ENCODE results near the gene LILRA6.
A peak's percentile ranks its signal among the peaks of the same experiment; 100 is the strongest.
"Not testable (repeated sequence)": the region's sequence is repeated elsewhere in the genome, so short reads cannot be mapped to it uniquely, and the experiment has no call there.

LILRA6 gene

DNA sequence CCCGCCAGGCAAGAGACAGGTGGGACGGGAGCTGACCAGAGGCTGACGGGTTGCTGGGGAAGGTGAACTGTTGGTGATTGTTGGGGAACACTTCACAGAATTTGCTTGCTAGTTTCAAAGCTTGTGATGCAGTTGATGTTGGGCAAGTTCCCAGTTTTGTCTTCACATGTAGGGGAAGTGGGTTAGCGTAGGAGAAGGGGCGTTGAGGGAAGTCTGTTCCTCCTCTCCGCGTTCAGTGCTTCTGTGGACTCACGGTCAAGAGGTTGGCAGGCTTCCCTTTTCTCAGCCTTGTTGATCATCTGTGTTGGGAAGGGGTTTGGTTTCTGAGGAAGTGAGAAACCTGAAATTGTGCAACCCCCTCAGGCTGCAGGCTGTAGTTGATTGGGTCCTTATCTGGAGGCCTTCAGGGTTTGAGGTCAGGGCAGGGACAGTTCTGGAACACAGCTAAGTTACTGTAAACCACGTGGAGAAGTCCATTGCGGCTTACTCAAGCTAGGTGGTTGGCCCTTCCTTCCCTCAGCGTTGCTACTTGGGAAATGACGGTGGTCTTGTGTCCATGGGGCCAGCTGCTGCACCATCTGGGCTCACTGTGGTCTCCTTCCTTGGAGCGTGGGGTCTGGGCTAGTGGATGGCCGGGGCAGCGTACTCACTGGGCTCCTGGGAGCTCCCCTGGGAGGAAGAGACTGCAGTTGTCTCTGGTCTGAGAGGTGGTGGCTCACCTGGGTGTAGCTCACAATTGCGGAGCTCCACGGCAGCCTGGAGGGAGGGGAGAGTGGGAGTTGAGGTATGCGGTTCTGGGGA lies 34.4 kb downstream of the LILRA6 start:
- no peak for DNase-seq (ENCODE audit: low read depth, low spot score)

DNA sequence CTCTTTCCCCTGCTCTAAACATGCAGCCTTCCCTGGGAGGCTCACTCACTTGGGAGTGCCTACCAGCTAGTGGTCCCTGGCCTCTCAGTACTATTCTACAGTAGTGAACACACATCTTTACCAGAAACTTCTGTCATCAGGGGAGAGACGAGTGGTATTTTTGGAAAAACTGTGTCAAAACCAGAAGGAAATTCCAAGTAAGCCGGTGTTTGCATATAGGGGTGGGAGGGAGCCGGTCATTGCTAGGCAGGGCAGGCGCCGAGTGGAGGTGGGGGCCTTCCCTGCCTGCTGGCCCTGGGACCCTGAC lies 35.0 kb downstream of the LILRA6 start:
- DNase-seq (ENCODE audit: low read depth, low spot score), result no peak

DNA sequence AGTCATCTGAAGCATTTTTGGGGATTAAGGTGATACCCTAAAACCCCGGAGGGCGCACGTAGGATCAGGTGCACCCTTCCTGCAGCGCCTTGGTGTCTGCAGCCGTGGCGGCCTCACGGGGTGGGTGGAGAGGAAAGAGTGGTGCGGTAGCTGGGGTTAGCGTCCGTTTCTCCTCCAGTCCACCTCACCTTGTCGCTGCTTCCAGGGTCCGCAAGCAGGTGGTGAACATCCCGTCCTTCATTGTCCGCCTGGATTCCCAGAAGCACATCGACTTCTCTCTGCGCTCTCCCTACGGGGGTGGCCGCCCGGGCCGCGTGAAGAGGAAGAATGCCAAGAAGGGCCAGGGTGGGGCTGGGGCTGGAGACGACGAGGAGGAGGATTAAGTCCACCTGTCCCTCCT lies 35.4 kb downstream of the LILRA6 start:
- not testable (repeated sequence) for DNase-seq (ENCODE audit: low read depth, low spot score)

DNA sequence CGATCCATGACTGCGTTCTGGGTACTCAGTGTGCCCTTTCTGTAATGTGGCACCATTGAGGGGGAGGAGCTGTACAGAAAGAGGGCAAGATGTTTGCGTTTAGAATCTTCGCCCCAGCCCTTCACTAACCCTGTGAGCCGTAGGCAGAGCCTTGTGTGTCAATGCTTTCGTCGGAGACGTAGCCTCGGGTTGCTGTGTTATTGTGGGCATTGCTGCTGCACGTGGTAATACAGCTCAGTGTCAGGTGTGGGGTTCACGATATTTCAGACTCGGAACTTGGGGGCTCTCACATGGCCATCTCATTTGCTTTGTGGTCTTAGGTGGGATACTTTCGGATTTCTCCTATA lies 35.8 kb downstream of the LILRA6 start:
- DNase-seq (ENCODE audit: low read depth, low spot score), result no peak

DNA sequence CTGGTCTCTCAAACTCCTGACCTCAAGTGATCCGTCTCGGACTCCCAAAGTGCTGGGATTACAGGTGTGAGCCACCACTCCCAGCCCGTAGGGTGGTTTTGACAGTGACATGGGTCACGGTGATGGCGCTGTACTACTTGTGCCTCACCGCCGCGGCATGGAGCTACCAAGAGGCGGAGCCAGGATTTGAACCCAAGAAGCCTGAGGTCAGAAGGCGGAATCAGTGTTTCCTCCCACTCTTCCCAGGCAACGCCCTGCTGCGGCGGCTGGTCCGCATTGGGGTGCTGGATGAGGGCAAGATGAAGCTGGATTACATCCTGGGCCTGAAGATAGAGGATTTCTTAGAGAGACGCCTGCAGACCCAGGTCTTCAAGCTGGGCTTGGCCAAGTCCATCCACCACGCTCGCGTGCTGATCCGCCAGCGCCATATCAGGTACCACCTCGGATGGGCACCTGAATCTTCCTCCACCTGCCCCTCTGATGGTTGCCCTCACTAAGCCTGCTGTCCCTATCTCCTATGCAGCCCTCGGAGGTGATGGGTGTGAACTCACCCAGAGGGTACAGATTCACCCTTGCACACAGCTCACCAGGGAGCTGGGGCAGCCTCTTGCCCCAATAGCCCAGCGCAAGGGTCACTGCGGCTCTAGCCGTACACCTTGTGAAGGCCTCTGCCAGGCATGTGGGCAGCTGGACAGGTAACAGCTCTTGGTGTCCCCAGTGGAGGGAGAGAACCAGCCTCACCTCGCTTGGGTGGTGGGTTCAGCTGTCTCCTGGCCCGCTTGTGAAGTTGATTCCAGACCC lies 36.4 kb downstream of the LILRA6 start:
- DNase-seq (ENCODE audit: low read depth, low spot score), result no peak

DNA sequence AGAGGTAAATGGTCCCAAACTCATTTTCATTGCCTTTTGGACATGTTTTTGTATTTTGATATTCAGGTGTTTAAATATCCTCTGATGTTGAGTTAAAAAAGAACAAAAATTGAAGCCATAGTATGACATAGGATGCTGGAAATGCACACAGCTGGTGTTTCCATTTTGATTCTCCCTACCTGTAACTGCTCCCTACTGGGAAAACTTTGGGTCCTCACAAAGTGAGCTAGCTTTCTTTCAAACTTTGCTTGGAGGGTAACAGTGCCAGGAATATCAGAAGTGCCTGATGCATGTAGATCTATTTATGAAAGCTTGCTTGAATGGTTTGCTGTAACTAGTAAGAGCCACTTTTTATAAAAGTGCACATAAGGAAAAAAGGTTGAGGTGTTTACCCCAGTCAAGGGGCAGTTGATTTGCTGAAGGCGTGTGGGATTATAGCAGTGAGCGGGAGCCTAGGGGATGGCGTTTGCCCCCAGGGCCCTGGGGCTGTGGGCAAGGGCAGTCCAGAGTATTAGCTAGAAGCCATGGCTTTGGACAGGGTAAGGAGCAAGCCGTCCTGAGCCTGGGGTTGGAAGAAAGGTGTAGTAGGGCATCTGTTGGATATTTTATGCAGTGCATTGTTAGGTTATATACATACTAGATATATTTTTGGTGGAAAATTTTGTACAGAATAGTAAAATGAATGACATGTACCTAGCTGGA lies 37.7 kb downstream of the LILRA6 start:
- no peak for DNase-seq (ENCODE audit: low read depth, low spot score)

DNA sequence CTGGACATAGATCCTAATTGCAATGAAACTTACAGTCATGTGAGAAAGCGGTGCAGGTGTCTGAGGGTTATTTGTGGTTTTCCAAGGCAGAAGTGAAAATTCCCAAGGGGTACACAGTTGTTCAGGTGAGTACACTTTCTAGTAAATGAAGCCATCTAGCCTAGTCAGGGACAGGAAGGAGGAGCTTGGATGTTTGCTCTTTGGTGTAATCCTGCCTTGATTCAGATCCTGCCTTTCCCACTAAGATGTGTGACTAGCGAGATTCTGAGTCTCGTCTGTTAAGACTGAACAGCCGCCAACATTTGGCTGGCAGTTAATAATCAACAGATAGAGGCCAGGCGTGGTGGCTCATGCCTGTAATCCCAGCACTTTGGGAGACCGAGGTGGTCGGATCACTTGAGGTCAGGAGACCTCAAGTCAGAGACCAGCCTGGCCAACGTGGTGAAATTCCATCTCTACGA lies 39.4 kb downstream of the LILRA6 start:
- no peak for DNase-seq (ENCODE audit: low read depth, low spot score)

DNA sequence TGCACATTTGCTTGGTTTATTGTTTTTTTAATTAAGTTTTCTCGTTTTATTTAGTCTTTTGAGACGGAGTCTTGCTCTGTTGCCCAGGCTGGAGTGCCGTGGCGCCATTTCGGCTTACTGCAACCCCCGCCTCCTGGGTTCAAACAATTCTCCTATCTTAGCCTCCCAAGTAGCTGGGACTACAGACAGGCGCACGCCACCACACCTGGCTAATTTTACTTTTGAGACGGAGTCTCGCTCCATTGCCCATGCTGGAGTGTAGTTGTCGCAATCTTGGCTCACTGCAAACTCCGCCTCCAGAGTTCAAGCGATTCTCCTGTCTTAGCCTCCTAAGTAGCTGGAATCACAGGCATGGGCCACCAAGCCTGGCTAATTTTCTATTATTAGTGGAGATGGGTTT lies 40.6 kb downstream of the LILRA6 start:
- no peak for DNase-seq (ENCODE audit: low read depth, low spot score)

DNA sequence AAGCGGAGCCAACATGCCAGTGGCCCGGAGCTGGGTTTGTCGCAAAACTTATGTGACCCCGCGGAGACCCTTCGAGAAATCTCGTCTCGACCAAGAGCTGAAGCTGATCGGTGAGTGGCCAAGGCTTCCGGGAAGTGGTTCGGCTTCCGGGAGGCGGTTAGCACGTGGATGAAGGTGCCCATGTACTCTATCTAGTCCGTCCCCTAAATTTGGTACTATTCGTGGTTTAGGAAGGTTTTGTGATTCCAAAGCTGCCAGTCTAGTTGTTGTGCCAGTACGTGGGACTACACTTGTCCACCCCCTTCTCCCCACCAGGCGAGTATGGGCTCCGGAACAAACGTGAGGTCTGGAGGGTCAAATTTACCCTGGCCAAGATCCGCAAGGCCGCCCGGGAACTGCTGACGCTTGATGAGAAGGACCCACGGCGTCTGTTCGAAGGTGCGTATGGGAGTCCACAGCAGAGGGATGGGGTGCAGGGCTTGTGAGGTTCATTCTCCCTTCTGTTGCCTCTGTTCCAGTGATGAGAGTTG lies 41.4 kb downstream of the LILRA6 start:
- no peak for DNase-seq (ENCODE audit: low read depth, low spot score)

DNA sequence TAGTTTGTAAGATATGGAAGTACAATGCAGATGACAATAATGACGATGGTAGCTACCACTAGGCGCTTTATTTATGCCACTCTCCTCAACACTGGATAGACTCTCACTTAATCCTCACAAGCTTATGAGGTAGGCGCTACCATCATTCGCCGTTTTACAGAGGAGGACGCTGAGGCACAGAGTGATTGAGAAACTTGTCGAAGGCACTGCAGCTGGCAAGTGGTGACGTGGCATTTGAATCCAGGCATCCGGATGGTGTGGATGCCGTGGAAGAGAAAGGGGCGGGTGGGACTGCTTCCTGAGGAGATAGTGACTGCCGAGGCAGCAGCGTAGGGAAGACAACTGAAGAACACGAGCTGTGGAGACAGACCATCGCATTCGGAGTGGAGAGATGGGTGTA lies 43.2 kb downstream of the LILRA6 start:
- DNase-seq (ENCODE audit: low read depth, low spot score), result no peak

DNA sequence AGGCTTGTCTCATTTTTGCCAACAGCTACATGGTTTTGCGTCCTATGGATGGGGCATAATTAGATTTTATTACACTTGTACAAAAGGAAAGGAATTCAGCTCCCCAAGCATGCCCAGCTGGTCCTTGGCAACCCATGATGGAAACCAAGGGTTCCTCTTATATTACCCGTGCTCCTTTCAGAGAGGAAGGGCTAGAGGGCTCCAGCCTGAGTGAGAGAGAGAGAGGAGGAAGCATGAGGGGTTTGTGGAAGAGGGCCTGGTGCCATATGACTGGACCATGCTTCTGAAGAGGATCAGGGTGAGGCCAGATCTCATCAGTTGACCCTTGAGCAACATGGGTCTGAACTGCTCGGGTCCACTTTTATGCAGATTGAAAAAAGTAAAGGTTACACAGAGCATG lies 45.5 kb downstream of the LILRA6 start:
- no peak for DNase-seq (ENCODE audit: low read depth, low spot score)

DNA sequence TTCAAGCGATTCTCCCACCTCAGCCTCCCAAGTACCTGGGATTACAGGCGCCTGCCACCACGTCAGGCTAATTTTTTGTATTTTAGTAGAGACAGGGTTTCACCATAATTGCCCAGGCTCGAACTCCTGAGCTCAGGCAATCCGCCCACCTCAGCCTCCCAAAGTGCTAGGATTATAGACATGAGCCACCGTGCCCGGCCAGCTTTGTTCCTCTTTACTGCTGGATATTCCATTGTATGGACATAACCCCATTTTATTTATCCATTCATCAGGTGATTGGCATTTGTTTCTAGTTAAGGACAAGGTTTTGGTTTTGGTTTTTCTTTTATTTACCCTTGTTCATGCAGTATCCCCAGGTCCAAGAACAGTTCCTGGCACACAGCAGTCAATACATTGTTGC lies 46.1 kb downstream of the LILRA6 start:
- no peak for DNase-seq (ENCODE audit: low read depth, low spot score)

DNA sequence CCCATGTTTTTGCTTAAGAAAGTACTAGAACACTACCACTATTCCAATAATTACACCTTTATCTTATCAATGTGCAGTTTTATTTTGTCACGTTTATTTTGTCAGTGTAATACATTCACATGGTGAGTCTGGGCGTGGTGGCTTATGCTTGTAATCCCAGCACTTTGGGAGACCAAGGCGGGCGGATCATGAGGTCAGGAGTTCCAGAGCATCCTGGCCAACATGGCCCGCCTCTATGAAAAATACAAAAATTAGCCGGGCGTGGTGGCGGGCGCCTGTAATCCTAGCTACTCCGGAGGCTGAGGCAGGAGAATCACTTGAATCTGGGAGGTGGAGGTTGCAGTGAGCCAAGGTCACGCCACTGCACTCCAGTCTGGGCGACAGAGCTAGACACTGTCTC lies 48.1 kb downstream of the LILRA6 start:
- DNase-seq (ENCODE audit: low read depth, low spot score), result not testable (repeated sequence)

DNA sequence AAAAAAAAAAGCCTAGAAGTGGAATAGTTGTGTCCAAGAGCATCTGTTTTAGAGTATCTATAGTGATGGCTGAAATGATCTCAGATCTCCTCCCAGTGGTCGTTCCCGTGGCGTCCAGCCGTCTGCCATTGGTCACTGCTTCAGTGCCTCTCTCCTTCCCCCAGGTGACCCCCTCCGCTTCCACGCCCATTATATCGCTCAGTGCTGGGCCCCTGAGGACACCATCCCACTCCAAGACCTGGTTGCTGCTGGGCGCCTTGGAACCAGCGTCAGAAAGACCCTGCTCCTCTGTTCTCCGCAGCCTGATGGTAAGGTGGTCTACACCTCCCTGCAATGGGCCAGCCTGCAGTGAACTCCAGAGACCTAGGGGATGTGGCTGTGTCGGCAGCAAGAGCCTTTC lies 49.6 kb downstream of the LILRA6 start:
- no peak for DNase-seq (ENCODE audit: low read depth, low spot score)

DNA sequence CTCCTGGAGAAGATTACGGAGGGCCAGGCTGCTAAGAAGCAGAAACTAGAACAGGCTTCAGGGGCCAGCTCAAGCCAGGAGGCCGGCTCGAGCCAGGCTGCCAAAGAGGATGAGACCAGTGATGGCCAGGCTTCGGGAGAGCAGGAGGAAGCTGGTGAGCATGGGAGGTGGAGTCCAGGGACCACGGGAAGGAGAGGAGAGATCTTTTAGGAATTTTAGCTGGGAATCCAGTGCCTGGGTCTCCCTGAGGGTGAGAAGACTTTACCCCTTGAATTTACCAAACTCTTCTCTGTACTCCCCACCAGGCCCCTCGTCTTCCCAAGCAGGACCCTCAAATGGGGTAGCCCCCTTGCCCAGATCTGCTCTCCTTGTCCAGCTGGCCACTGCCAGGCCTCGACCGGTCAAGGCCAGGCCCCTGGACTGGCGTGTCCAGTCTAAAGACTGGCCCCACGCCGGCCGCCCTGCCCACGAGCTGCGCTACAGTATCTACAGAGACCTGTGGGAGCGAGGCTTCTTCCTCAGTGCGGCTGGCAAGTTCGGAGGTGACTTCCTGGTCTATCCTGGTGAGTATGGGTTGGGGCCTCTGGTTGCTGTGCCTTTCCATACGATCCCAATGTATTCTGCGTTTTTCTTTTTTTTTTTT lies 50.7 kb downstream of the LILRA6 start:
- DNase-seq (ENCODE audit: low read depth, low spot score), result no peak

DNA sequence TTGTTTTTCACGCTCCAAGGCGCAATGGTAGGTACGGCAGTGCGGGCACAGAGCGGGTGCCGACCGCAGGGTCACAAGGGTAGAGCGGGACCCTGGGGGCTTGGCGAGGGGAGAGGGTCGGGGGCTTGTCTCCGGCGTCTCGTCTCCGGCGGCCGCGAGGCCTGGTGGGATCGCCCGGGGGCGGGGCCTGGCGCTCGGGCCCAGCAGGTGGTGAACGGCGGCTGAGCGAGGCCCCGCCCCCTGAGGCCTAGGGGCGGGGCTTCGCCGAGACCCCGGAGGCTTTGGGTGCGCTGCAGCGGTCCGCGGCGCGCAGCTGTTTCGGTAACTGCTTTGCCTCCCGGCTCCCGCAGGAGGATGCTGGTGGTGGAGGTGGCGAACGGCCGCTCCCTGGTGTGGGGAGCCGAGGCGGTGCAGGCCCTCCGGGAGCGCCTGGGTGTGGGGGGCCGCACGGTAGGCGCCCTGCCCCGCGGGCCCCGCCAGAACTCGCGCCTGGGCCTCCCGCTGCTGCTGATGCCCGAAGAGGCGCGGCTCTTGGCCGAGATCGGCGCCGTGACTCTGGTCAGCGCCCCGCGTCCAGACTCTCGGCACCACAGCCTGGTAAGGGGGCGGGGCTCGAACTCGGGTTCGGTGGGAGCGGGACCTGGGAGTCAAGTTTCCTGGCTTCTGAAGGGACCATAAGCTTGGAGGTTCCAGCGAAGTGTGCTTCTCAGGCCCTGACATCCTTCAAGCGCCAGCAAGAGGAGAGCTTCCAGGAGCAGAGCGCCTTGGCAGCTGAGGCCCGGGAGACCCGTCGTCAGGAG lies 51.4 kb downstream of the LILRA6 start, which contains the start of gene TSEN34:
TSS of gene TSEN34 (plus strand) at position 298 of the 800 bp plus-strand sequence. CDS start at position 355, 57 bp downstream.
- peak; percentile 71 for DNase-seq (ENCODE audit: low read depth, low spot score)

DNA sequence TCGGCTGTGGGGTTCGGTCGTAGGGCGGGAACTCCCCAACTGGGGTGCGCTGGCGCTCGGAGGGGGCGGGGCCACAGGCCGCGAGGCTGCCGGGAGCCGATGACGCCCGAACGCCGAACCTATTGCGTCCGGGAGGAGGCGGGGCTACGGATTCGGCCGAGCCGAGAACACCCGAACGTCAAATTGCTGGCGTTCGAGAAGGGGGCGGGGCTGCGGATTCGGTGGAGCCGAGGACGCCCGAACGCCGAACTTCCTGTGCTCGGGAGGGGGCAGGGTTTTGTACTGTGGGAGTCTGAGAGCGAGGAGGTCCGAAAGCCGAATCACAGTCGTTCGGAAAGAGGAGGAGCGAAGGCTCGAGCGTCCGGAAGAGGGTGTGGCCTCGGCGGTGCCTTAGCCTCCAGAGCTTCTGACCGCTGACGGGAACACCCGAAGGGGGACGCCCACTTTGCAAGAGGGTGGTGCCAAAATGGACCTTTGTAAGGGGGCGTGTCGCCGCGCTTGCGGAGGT lies 52.0 kb downstream of the LILRA6 start:
- DNase-seq (ENCODE audit: low read depth, low spot score), result peak; percentile 100

DNA sequence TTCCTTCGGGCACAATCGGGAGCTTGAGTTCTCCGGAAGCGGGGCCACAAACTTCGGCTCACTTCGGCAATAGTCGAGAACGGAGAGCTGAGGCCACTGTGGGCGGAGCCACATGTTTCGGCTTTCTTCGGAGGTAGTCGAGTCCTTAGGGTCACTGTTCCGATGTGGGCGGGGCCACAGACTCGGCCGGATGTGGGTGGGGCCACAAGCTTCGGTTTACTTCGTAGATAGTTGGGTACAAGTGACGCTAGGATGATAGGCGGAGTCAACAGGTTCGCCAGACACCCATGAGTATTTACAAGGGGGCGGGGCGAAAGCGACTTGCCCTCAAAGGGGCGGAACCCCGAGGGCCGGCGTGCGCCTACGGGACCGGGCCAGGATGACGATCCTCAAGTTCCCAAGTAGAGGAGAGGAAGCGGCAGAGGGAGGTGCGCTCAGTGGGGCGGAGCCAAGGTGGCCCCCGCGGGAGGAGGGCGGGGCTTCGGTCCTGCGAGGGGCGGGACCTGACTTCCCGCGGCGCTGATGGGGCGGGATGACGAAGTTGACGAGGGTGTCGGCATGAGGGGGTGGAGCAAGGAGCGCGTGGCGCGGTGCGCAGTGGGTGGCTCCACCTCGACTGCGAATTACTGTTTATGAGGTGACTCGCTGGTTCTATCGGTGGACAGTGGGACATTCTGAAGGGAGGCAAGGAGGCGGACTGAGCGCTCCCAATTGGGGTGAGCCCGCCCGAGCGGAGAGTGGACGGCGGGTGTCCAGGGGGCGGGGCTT lies 52.7 kb downstream of the LILRA6 start:
- DNase-seq (ENCODE audit: low read depth, low spot score), result peak; percentile 100

DNA sequence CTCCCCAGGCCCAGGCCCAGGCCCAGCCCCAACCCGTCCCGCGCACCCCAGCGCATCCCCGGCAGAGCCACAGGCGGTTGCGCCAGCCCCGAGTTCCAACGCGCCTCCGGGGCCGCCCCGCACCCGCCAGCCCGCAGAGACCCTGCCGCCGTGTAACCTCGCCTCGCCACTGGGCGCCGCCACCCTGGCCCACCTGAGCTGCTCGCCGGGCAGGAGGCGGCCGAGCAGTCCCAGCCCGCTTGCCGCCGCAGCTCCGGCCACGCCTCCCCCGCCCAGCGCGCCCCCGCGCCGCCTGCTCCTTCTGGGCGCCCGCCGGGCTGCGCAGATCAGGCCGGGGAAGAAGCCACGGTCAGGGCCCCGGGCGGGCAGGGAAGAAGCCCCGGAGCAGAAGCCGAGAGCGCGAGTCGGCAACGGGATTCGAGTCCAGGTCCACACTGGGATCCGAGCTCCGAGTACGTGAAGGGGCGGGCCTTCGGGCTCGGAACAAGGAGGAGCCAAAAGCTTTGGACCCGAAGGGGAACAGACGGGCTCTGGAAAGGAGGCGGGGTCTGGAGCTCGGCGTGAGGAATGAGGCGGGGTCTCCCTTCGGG lies 53.4 kb downstream of the LILRA6 start, which contains the start of gene MBOAT7:
TSS of gene MBOAT7 (minus strand) at position 436 of the 590 bp plus-strand sequence. CDS start 1,072 bp downstream, outside the sequence.
- no peak for DNase-seq (ENCODE audit: low read depth, low spot score)
